ENCODE measurements around the gene CAVIN1.
"Not testable (repeated sequence)": the region's sequence is repeated elsewhere in the genome, so short reads cannot be mapped to it uniquely, and the experiment has no call there.

Gene CAVIN1

GRCh38 chr17:42422958-42423712, at the start of gene CAVIN1:
Gene CAVIN1, minus strand, starts transcription at chr17:42423256. Its CDS starts 159 bp downstream, at chr17:42423097.
- DNase-seq (ENCODE audit: extremely low read depth in 1 of 2, low read depth in 1 of 2) = no peak

GRCh38 chr17:42467889-42468288, 44.8 kb upstream of the CAVIN1 start:
- DNase-seq (ENCODE audit: extremely low read depth in 1 of 2, low read depth in 1 of 2) = no peak

- no peak for DNase-seq (ENCODE audit: extremely low read depth in 1 of 2, low read depth in 1 of 2)
Measured at GRCh38 chr17:42463976-42464400, 40.9 kb upstream of the CAVIN1 start.

GRCh38 chr17:42460371-42460770, 37.3 kb upstream of the CAVIN1 start:
- no peak for DNase-seq (ENCODE audit: extremely low read depth in 1 of 2, low read depth in 1 of 2)

GRCh38 chr17:42459801-42460281, 36.8 kb upstream of the CAVIN1 start:
- no peak for DNase-seq (ENCODE audit: extremely low read depth in 1 of 2, low read depth in 1 of 2)

- no peak for DNase-seq (ENCODE audit: extremely low read depth in 1 of 2, low read depth in 1 of 2)
Measured at GRCh38 chr17:42459256-42459800, 36.3 kb upstream of the CAVIN1 start.

- peak; percentile 50 to 79 for DNase-seq (ENCODE audit: extremely low read depth in 1 of 2, low read depth in 1 of 2)
Measured at GRCh38 chr17:42458497-42459255, 35.6 kb upstream of the CAVIN1 start, which contains the start of gene ATP6V0A1. Gene ATP6V0A1, plus strand, starts transcription at chr17:42458878. Its CDS starts 2,017 bp downstream, at chr17:42460895.

GRCh38 chr17:42457107-42457792, 34.2 kb upstream of the CAVIN1 start:
- no peak for DNase-seq (ENCODE audit: extremely low read depth in 1 of 2, low read depth in 1 of 2)

- no peak for DNase-seq (ENCODE audit: extremely low read depth in 1 of 2, low read depth in 1 of 2)
Measured at GRCh38 chr17:42456223-42457106, 33.4 kb upstream of the CAVIN1 start.

GRCh38 chr17:42454987-42455386, 31.9 kb upstream of the CAVIN1 start:
- not testable (repeated sequence) for DNase-seq (ENCODE audit: extremely low read depth in 1 of 2, low read depth in 1 of 2)

- DNase-seq (ENCODE audit: extremely low read depth in 1 of 2, low read depth in 1 of 2) = no peak
Measured at GRCh38 chr17:42453439-42453838, 30.4 kb upstream of the CAVIN1 start.

- not testable (repeated sequence) for DNase-seq (ENCODE audit: extremely low read depth in 1 of 2, low read depth in 1 of 2)
Measured at GRCh38 chr17:42451270-42451669, 28.2 kb upstream of the CAVIN1 start.

- not testable (repeated sequence) for DNase-seq (ENCODE audit: extremely low read depth in 1 of 2, low read depth in 1 of 2)
Measured at GRCh38 chr17:42449838-42450237, 26.8 kb upstream of the CAVIN1 start.

GRCh38 chr17:42449176-42449575, 26.1 kb upstream of the CAVIN1 start:
- DNase-seq (ENCODE audit: extremely low read depth in 1 of 2, low read depth in 1 of 2) = not testable (repeated sequence)

GRCh38 chr17:42442196-42442565, 19.1 kb upstream of the CAVIN1 start:
- DNase-seq (ENCODE audit: extremely low read depth in 1 of 2, low read depth in 1 of 2) = no peak

GRCh38 chr17:42441371-42442195, 18.5 kb upstream of the CAVIN1 start:
- no peak for DNase-seq (ENCODE audit: extremely low read depth in 1 of 2, low read depth in 1 of 2)

GRCh38 chr17:42438600-42439567, 15.8 kb upstream of the CAVIN1 start:
- DNase-seq (ENCODE audit: extremely low read depth in 1 of 2, low read depth in 1 of 2) = no peak

- DNase-seq (ENCODE audit: extremely low read depth in 1 of 2, low read depth in 1 of 2) = no peak
Measured at GRCh38 chr17:42436391-42436790, 13.3 kb upstream of the CAVIN1 start.
